ENCODE measurements around the gene PDE6D.

Gene PDE6D

GRCh38 chr2:231745303-231746038 is 35.6 kb downstream of the PDE6D start:
- no peak overlapping the region for H3K4me3 ChIP-seq (replicated peaks; ENCODE audit: low read depth, low read length)
- no peaks in the 10 kb centered on the region for H3K27me3 ChIP-seq (replicated peaks; ENCODE audit: control insufficient read depth, insufficient read depth, low read length)
- no peak for DNase-seq (ENCODE audit: extremely low read depth, insufficient read length)
- H3K36me3 ChIP-seq (ENCODE audit: control insufficient read depth, insufficient read depth, low read length), result no peaks in the 10 kb centered on the region
- no peak for TF ChIP-seq CTCF (IDR thresholded peaks at IDR 0.05; ENCODE audit: insufficient read depth, low read length, poor library complexity, severe bottlenecking)

GRCh38 chr2:231743376-231744116 is 37.5 kb downstream of the PDE6D start:
- no peaks in the 10 kb centered on the region for H3K27me3 ChIP-seq (replicated peaks; ENCODE audit: control insufficient read depth, insufficient read depth, low read length)
- H3K36me3 ChIP-seq (ENCODE audit: control insufficient read depth, insufficient read depth, low read length), result no peaks in the 10 kb centered on the region
- H3K4me3 ChIP-seq (replicated peaks; ENCODE audit: low read depth, low read length), result no peak overlapping the region
- no peak for DNase-seq (ENCODE audit: extremely low read depth, insufficient read length)
- TF ChIP-seq CTCF (IDR thresholded peaks at IDR 0.05; ENCODE audit: insufficient read depth, low read length, poor library complexity, severe bottlenecking), result no peak

- Histone ChIP-seq H3K4me3 (replicated peaks; ENCODE audit: low read depth, low read length) (no peak overlapping the region), H3K36me3 (ENCODE audit: control insufficient read depth, insufficient read depth, low read length) (no peaks in the 10 kb centered on the region; the same call in none of the 2 replicates), H3K27me3 (replicated peaks; ENCODE audit: control insufficient read depth, insufficient read depth, low read length) (no peaks in the 10 kb centered on the region)
- no peak for DNase-seq (ENCODE audit: extremely low read depth, insufficient read length)
- TF ChIP-seq CTCF (IDR thresholded peaks at IDR 0.05; ENCODE audit: insufficient read depth, low read length, poor library complexity, severe bottlenecking), result no peak
Measured at GRCh38 chr2:231737761-231738160, 43.3 kb downstream of the PDE6D start.

GRCh38 chr2:231732604-231733003 is 48.5 kb downstream of the PDE6D start:
- no peak overlapping the region for H3K4me3 ChIP-seq (replicated peaks; ENCODE audit: low read depth, low read length)
- no peak for DNase-seq (ENCODE audit: extremely low read depth, insufficient read length)
- peaks cover 2% of the 10 kb centered on the region for H3K36me3 ChIP-seq (ENCODE audit: control insufficient read depth, insufficient read depth, low read length)
- no peaks in the 10 kb centered on the region for H3K27me3 ChIP-seq (replicated peaks; ENCODE audit: control insufficient read depth, insufficient read depth, low read length)
- TF ChIP-seq CTCF (IDR thresholded peaks at IDR 0.05; ENCODE audit: insufficient read depth, low read length, poor library complexity, severe bottlenecking), result no peak

- no peak for TF ChIP-seq CTCF (IDR thresholded peaks at IDR 0.05; ENCODE audit: insufficient read depth, low read length, poor library complexity, severe bottlenecking)
- Histone ChIP-seq H3K4me3 (replicated peaks; ENCODE audit: low read depth, low read length) (no peak overlapping the region), H3K36me3 (ENCODE audit: control insufficient read depth, insufficient read depth, low read length) (peaks cover 2% of the 10 kb centered on the region), H3K27me3 (replicated peaks; ENCODE audit: control insufficient read depth, insufficient read depth, low read length) (no peaks in the 10 kb centered on the region)
- DNase-seq (ENCODE audit: extremely low read depth, insufficient read length), result no peak
Measured at GRCh38 chr2:231727621-231728020, 53.5 kb downstream of the PDE6D start.

Data from GM06990 (cell line).